Measurements from ENCODE around the gene BTG4. TPM values are rescaled to one million over a fixed set of nuclear protein-coding genes. Genes with fewer than 3 reads are reported as not detected.

Gene BTG4
- total RNA-seq, 3 donors from 2014 or later (not counting 1 experiment from before 2014, with no cell fraction given): not detected

- ATAC-seq (no peak), DNase-seq (no peak)
- TF ChIP-seq CTCF (IDR thresholded peaks at IDR 0.05): no peak
- no peak overlapping the region for H3K27ac Mint-ChIP-seq
- Histone ChIP-seq H3K27me3 (ENCODE audit: control insufficient read depth, insufficient read depth, low read length) (no peaks in the 10 kb centered on the region), H3K4me3 (ENCODE audit: low read length) (no peak overlapping the region), H3K4me1 (ENCODE audit: control insufficient read depth, insufficient read depth, low read length) (no peaks in the 10 kb centered on the region), H3K27ac (ENCODE audit: low read length) (no peak overlapping the region), H3K9me3 (ENCODE audit: control insufficient read depth, insufficient read depth, low read length) (no peaks in the 10 kb centered on the region), H3K36me3 (ENCODE audit: control insufficient read depth, insufficient read depth, low read length) (no peaks in the 10 kb centered on the region)
- H3K36me3 Mint-ChIP-seq: no peaks in the 10 kb centered on the region
- peaks cover 12 to 18% of the 10 kb centered on the region in 2 donors for H3K27me3 Mint-ChIP-seq (ENCODE audit: low read depth in 2 of 2)
- intact Hi-C loops (cut with micrococcal nuclease): no loop called here
- 90% methylated on average over 4 of the region's 4 CpGs for WGBS (ENCODE audit: insufficient coverage)
- no peaks in the 10 kb centered on the region for H3K9me3 Mint-ChIP-seq
- H3K4me1 Mint-ChIP-seq: no peaks in the 10 kb centered on the region
- H3K4me3 Mint-ChIP-seq: no peak overlapping the region
Measured at GRCh38 chr11:111463276-111463675, 48.9 kb downstream of the BTG4 start.

GRCh38 chr11:111462329-111462728 is 49.9 kb downstream of the BTG4 start:
- intact Hi-C loops (cut with micrococcal nuclease): no loop called here
- Mint-ChIP-seq H3K36me3 (no peaks in the 10 kb centered on the region), H3K27ac (no peak overlapping the region), H3K9me3 (no peaks in the 10 kb centered on the region), H3K4me1 (no peaks in the 10 kb centered on the region), H3K4me3 (no peak overlapping the region), H3K27me3 (ENCODE audit: low read depth in 2 of 2) (peaks cover 10 to 19% of the 10 kb centered on the region in 2 donors)
- ATAC-seq: no peak
- H3K4me1 ChIP-seq (ENCODE audit: control insufficient read depth, insufficient read depth, low read length): no peaks in the 10 kb centered on the region
- WGBS (ENCODE audit: insufficient coverage): 83% methylated on average over 5 of the region's 5 CpGs
- DNase-seq: no peak
- H3K27ac ChIP-seq (ENCODE audit: low read length): no peak overlapping the region
- no peaks in the 10 kb centered on the region for H3K9me3 ChIP-seq (ENCODE audit: control insufficient read depth, insufficient read depth, low read length)
- no peak overlapping the region for H3K4me3 ChIP-seq (ENCODE audit: low read length)
- no peaks in the 10 kb centered on the region for H3K27me3 ChIP-seq (ENCODE audit: control insufficient read depth, insufficient read depth, low read length)
- no peaks in the 10 kb centered on the region for H3K36me3 ChIP-seq (ENCODE audit: control insufficient read depth, insufficient read depth, low read length)
- no peak for TF ChIP-seq CTCF (IDR thresholded peaks at IDR 0.05)

- no peaks in the 10 kb centered on the region for H3K4me1 ChIP-seq (ENCODE audit: control insufficient read depth, insufficient read depth, low read length)
- WGBS (ENCODE audit: insufficient coverage): 87% methylated on average over 10 of the region's 11 CpGs
Measured at GRCh38 chr11:111461460-111462235, 50.5 kb downstream of the BTG4 start.

More at GRCh38 chr11:111461460-111462235, 50.5 kb downstream of the BTG4 start:
- Mint-ChIP-seq H3K27ac (no peak overlapping the region), H3K36me3 (no peaks in the 10 kb centered on the region), H3K4me3 (no peak overlapping the region), H3K4me1 (no peaks in the 10 kb centered on the region), H3K9me3 (no peaks in the 10 kb centered on the region), H3K27me3 (ENCODE audit: low read depth in 2 of 2) (peaks cover 10 to 19% of the 10 kb centered on the region in 2 donors)
- no peak for TF ChIP-seq CTCF (IDR thresholded peaks at IDR 0.05)
- intact Hi-C loops (cut with micrococcal nuclease): no loop called here
- Histone ChIP-seq H3K4me3 (ENCODE audit: low read length) (no peak overlapping the region), H3K9me3 (ENCODE audit: control insufficient read depth, insufficient read depth, low read length) (no peaks in the 10 kb centered on the region), H3K27ac (ENCODE audit: low read length) (no peak overlapping the region), H3K36me3 (ENCODE audit: control insufficient read depth, insufficient read depth, low read length) (no peaks in the 10 kb centered on the region), H3K27me3 (ENCODE audit: control insufficient read depth, insufficient read depth, low read length) (no peaks in the 10 kb centered on the region)
- ATAC-seq (no peak), DNase-seq (no peak)
